MCF 10A (cell line): ENCODE results near the gene PTPRG. TPM values are rescaled to one million over a fixed set of nuclear protein-coding genes. Genes with fewer than 3 reads are reported as not detected.

Experiments
- BruUV-seq: library from RNA; stranded (reverse); fragments of 400-500 nt; replicated peaks from 2 replicates; lab custom pipeline; 2021; lab: Mats Ljungman, UMichigan
- CTCF ChIA-PET: fragments of 300-600 bp; sonication (Branson Sonifier 250); formaldehyde crosslinking; extraction: SDS; loops from one replicate; lab custom pipeline; 2021; ENCODE audit warnings: antibody characterized with exemption, inconsistent platforms; lab: Yijun Ruan, JAX
- POLR2A ChIA-PET: fragments of 300-600, 350-650 bp; sonication (Branson Sonifier 250); formaldehyde crosslinking; extraction: SDS; loops from one replicate; lab custom pipeline; 2020; ENCODE audit warnings: antibody characterized with exemption, inconsistent platforms; lab: Yijun Ruan, JAX
- DNase-seq: peaks from one replicate; pipeline ENCODE4 v3.0.0-alpha.2; 2018; ENCODE audit not compliant: unreplicated experiment
- H3K27ac Mint-ChIP-seq: one replicate; pipeline ENCODE4 v1.8.0; 2022; ENCODE audit warnings: mild to moderate bottlenecking, low read depth, mixed read lengths; ENCODE audit not compliant: unreplicated experiment
- H3K27me3 Mint-ChIP-seq: one replicate; pipeline ENCODE4 v1.8.0; 2022; ENCODE audit warnings: mixed read lengths; ENCODE audit not compliant: insufficient read depth, unreplicated experiment
- H3K36me3 Mint-ChIP-seq: one replicate; pipeline ENCODE4 v1.8.0; 2022; ENCODE audit warnings: mild to moderate bottlenecking, moderate library complexity, mixed read lengths; ENCODE audit not compliant: insufficient read depth, unreplicated experiment
- H3K4me1 Mint-ChIP-seq: one replicate; pipeline ENCODE4 v1.8.0; 2022; ENCODE audit warnings: mixed read lengths; ENCODE audit not compliant: insufficient read depth, unreplicated experiment
- H3K4me3 Mint-ChIP-seq: one replicate; pipeline ENCODE4 v1.8.0; 2022; ENCODE audit warnings: mild to moderate bottlenecking, moderate library complexity, mixed read lengths; ENCODE audit not compliant: unreplicated experiment
- H3K9me3 Mint-ChIP-seq: one replicate; pipeline ENCODE4 v1.8.0; 2022; ENCODE audit warnings: mixed read lengths; ENCODE audit not compliant: unreplicated experiment
- CTCF ChIP-seq: fragments of 200-600 bp; IDR thresholded peaks from one replicate; pipeline ENCODE4 v1.8.0; 2022; ENCODE audit warnings: antibody characterized with exemption, mild to moderate bottlenecking; ENCODE audit not compliant: unreplicated experiment
- intact Hi-C: fragments of 100-400 bp; cut with micrococcal nuclease; formaldehyde crosslinking; loops from 2 replicates; pipeline ENCODE4 v1.14.1; 2022
- total RNA-seq: library from RNA; stranded (reverse); gene quantifications from 2 replicates; pipeline ENCODE4 v1.2.3, GENCODE V29; 2022

Gene PTPRG
- total RNA-seq, 1 experiment from 2014 or later: 54.5 TPM

DNA sequence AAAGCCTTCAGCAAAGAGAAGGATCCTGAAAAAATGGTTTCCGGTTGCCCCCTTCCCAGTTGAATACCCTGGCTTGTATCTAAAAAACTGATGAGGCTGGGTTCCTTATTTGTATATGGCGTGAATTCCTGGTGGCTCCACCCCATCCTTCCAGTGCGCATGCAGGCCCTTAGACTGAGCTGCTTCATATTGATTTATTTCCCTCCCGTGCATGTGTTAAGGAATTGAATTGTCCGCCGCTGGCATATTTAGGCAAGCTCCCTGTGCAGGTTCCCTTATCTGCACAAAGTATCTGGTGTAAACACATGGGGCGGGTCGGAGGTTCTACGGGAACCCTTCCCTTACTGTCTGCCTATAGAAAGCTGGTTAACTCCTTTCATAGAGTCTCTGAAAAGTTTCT lies 449.6 kb downstream of the PTPRG start:
- H3K9me3 Mint-ChIP-seq: no peaks in the 10 kb centered on the region
- H3K27me3 Mint-ChIP-seq: no peaks in the 10 kb centered on the region
- TF ChIP-seq CTCF: no peak
- no peak overlapping the region for H3K27ac Mint-ChIP-seq
- DNase-seq: no peak
- ChIA-PET CTCF (interaction anchor here (0.6 kb wide), 1 partner anchor 447 kb away, joined by 3 read pairs; no protein-coding TSS in a partner anchor), POLR2A (interaction anchor here (0.6 kb wide), 2 partner anchors 46 to 619 kb away, joined by 3 read pairs; no protein-coding TSS in a partner anchor)
- H3K4me1 Mint-ChIP-seq: no peaks in the 10 kb centered on the region
- peaks cover 5% of the 10 kb centered on the region for H3K36me3 Mint-ChIP-seq
- intact Hi-C loops: no loop called here
- no peak overlapping the region for H3K4me3 Mint-ChIP-seq
- BruUV-seq: no TSS peak

GRCh38 chr3:62011666-62012065 lies 450.3 kb downstream of the PTPRG start:
- Mint-ChIP-seq H3K9me3 (no peaks in the 10 kb centered on the region), H3K27ac (no peak overlapping the region), H3K36me3 (peaks cover 9% of the 10 kb centered on the region), H3K27me3 (no peaks in the 10 kb centered on the region), H3K4me1 (no peaks in the 10 kb centered on the region), H3K4me3 (no peak overlapping the region)
- intact Hi-C loops: no loop called here
- no peak for TF ChIP-seq CTCF
- BruUV-seq: no TSS peak
- DNase-seq: no peak
- POLR2A ChIA-PET: interaction anchor here (0.6 kb wide), 1 partner anchor 618 kb away, joined by 3 read pairs; no protein-coding TSS in a partner anchor
- CTCF ChIA-PET: no interaction called here

DNA sequence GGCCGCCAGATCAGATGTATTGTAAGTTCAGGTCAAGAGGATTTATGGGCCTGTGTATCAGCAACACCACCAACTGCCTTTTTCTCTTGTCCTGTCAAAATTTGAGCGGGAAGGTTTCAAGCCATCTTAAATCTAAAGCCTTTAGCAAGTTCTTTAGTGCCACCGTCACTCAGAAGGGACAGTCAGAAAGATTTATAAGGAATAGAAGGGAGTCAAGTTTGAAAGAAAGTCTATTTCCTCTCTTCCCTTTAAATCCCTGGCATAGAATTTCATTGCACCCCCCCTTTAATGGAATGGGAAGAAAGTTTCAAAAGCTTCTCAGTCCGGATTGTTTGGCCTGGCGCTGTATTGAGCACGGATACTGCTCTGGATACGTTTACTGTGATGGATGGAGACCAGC lies 452.6 kb downstream of the PTPRG start:
- no peak for TF ChIP-seq CTCF
- CTCF ChIA-PET: interaction anchor here (0.7 kb wide), 2 partner anchors 77 to 108 kb away, joined by 4 to 6 read pairs; no protein-coding TSS in a partner anchor
- Mint-ChIP-seq H3K27me3 (no peaks in the 10 kb centered on the region), H3K27ac (no peak overlapping the region), H3K36me3 (peaks cover 13% of the 10 kb centered on the region), H3K4me1 (no peaks in the 10 kb centered on the region), H3K9me3 (no peaks in the 10 kb centered on the region), H3K4me3 (no peak overlapping the region)
- intact Hi-C loops: no loop called here
- POLR2A ChIA-PET: no interaction called here
- DNase-seq: no peak
- no TSS peak for BruUV-seq

GRCh38 chr3:62015111-62015510 lies 453.7 kb downstream of the PTPRG start:
- no peak overlapping the region for H3K4me3 Mint-ChIP-seq
- no TSS peak for BruUV-seq
- no peaks in the 10 kb centered on the region for H3K9me3 Mint-ChIP-seq
- H3K27me3 Mint-ChIP-seq: no peaks in the 10 kb centered on the region
- H3K36me3 Mint-ChIP-seq: peaks cover 17% of the 10 kb centered on the region
- H3K27ac Mint-ChIP-seq: peak overlapping the region; percentile 27
- H3K4me1 Mint-ChIP-seq: no peaks in the 10 kb centered on the region
- intact Hi-C loops: no loop called here
- ChIA-PET CTCF (no interaction called here), POLR2A (interaction anchor here (0.6 kb wide), 1 partner anchor 13 kb away, joined by 3 read pairs; no protein-coding TSS in a partner anchor)
- no peak for DNase-seq
- no peak for TF ChIP-seq CTCF
